Fibroblast of villous mesenchyme (primary cell): ENCODE results near the gene TMEM135. TPM values are rescaled to one million over a fixed set of nuclear protein-coding genes. Genes with fewer than 3 reads are reported as not detected.
"Not testable (repeated sequence)": the region's sequence is repeated elsewhere in the genome, so short reads cannot be mapped to it uniquely, and the experiment has no call there.

Experiments
- DNase-seq: peaks from one replicate; pipeline ENCODE4 v3.0.0-alpha.2; 2010; ENCODE audit warnings: low read depth
- H3K4me3 ChIP-seq: 2 replicates; pipeline ENCODE4 v1.5.1; 2011; ENCODE audit warnings: low read depth, mild to moderate bottlenecking, low read length
- total RNA-seq: library from RNA; depleted of rRNA; stranded (reverse); fragments of >200 nt; gene quantifications from 2 replicates; pipeline ENCODE4 v1.2.3, GENCODE V29; 2012
- TF ChIP-seq, protein P1 (sequence below): IDR thresholded peaks from 2 replicates; pipeline ENCODE4 v1.5.1; 2012; ENCODE audit warnings: low read depth, mild to moderate bottlenecking, low read length; ENCODE audit not compliant: insufficient read depth

TMEM135 gene
- total RNA-seq, 1 donor = 35.4 TPM

DNA sequence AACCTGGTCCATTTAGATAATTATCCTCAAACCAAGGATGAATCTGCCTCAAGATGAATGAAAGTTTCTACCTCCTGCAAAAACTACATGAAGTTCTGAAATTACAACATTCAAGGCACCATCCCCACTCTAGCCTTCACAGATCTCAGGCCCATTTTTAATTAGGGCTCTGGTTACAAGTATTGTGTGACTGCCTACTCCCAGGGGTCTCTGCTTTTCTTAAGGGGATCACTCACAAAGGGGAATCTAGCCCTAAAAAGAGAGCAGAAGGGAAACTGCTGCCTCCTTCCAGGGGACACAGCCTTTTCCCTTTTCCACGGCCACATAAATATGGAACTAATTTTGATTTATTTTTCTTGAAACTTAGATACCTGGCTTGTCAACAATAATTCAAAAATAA lies 17.4 kb upstream of the TMEM135 start:
- H3K4me3 ChIP-seq = no peak overlapping the region
- TF ChIP-seq, protein P1, sequence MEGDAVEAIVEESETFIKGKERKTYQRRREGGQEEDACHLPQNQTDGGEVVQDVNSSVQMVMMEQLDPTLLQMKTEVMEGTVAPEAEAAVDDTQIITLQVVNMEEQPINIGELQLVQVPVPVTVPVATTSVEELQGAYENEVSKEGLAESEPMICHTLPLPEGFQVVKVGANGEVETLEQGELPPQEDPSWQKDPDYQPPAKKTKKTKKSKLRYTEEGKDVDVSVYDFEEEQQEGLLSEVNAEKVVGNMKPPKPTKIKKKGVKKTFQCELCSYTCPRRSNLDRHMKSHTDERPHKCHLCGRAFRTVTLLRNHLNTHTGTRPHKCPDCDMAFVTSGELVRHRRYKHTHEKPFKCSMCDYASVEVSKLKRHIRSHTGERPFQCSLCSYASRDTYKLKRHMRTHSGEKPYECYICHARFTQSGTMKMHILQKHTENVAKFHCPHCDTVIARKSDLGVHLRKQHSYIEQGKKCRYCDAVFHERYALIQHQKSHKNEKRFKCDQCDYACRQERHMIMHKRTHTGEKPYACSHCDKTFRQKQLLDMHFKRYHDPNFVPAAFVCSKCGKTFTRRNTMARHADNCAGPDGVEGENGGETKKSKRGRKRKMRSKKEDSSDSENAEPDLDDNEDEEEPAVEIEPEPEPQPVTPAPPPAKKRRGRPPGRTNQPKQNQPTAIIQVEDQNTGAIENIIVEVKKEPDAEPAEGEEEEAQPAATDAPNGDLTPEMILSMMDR = no peak
- DNase-seq = no peak

DNA sequence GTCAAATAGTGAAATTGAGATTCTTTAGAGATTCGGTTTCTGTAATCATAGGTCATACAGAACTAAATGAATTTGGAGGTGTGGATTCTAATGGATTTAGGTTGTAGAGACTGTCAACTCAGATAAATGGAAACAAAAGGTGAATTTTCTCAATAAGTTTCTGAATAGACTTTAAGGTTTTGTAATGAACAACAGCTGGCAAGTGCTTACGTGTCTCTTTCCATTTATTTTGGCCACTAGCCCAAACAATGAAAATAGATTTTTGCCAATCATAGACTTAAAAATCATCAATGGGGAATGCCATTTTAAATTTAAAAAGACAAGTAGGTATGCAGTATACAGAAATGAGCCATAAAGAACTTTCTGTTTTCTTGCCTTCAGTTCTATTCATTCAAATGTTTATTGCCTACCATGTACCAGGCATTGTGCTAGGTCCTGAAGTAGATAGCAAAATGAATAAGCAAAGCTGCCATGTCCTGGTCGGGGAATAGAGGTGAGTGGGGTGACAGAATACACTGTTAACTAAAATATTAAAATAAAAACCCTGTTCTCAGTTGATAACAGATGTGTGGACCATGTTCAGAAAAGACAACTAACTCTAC lies 16.9 kb upstream of the TMEM135 start:
- TF ChIP-seq, protein P1 = no peak
- no peak for DNase-seq
- no peak overlapping the region for H3K4me3 ChIP-seq

DNA sequence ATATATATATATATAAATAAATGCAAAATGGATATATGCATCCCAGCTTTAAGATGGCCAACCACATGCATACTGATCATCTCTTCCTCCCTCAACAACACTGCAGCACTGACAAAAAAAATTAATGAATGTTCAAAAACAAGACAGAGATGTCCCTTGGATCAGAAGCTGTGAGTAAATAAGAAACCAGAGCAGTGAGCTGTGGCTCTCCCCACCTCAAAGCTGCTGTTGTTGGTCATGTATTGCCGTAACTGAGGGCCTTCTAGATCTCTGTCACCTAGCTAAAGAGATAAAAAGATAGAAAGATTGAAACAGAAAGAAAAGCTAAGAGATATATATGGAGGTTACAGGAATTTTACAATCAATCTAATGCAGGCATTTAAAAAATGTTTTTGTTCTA lies 15.5 kb upstream of the TMEM135 start:
- H3K4me3 ChIP-seq = no peak overlapping the region
- no peak for DNase-seq
- TF ChIP-seq, protein P1 = no peak

DNA sequence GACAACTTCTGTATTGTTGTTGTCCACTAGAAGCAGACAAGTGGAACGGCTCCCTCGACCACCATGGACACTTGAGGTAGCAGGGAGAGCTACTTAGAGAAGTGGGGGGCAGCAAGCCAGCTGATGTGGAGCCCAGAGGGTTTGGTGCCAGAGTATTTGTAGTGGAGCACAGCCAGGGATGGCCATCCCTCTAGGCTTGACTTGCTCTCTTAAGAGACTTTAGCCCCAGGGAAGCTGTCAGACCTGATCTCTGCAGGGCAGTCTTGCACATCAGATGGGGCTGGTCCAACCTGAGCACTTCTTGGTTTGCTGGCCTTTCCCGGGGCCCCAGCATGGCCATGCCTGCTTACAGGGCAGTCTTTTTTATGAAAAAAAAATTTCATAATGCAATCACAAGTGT lies 15.0 kb upstream of the TMEM135 start:
- TF ChIP-seq, protein P1 = no peak
- DNase-seq = no peak
- no peak overlapping the region for H3K4me3 ChIP-seq

DNA sequence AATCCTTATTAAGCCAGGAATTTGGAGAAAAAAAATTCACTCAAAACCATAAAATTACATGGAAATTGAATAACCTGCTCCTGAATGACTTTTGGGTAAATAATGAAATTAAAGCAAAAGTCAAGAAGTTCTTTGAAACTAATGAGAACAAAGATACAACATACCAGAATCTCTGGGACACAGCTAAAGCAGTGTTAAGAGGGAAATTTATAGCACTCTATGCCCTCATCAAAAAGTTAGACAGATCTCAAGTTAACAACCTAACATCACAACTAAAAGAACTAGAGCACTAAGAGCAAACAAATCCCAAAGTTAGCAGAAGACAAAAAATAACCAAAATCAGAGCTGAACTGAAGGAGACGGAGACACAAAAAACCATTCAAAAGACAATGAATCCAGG lies 11.3 kb upstream of the TMEM135 start:
- H3K4me3 ChIP-seq, DNase-seq: not testable (repeated sequence)

DNA sequence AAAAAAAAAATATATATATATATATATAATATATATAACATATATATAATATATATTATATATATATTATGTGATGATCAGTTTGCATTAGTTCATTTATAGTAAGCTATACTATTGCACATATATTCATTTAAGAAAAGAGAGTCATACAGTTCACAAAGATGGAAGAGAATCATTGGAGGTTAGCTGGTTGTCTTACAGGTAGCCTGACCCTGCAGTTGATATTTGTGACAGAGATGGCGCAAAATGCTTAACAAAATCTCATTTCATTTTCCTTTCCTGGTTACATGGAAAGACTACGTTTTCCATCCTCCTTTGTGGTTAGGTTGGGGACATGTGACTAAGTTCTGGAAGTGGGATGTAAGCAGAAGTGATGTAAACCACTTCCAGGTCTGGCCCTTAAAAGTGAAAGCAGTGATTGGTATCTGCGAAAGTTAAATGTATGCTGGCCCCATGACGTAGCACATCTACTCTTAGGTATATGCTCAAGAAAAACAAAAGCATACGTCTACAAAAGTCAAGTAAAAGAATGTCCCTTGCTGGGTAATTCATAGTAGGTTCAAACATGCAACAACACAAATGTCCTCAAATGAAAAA lies 7.2 kb upstream of the TMEM135 start:
- TF ChIP-seq, protein P1 = no peak
- peak; percentile 49 for DNase-seq
- no peak overlapping the region for H3K4me3 ChIP-seq

DNA sequence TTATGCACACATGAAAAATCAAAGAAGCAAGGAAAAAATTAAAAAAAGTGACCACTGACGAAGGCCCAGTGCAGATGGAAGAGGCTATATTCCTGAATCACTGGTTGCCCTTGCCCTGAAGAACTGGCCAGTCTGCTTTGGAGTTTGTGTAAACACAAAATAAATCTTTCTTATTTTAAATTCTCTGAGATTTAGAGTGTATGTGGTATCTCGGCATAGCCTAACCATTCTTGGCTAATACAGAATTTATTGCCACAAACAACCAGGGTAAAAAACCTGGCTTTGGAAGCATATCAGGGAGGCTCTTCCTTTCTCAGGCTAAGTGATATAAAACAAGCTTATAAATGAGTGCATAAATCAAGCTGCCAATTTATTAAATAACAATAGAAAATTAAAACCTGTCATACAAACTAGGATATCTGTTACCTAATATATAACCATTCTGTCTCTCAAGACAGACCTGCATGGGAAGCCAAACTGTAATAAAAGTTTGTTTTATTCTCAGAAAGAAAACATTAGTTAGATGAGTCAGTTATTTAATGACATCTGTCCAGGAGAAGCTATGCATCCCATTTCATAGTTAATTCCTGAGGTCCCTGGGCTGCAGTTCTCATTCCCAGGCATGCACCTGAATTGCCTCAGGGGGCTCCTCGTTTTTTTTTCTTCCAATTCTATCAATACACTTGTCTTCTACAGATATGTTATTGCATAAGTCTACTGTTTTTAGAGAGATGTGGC lies 6.1 kb upstream of the TMEM135 start:
- TF ChIP-seq, protein P1 = no peak
- no peak overlapping the region for H3K4me3 ChIP-seq
- DNase-seq = peak; percentile 29
